Measurements from ENCODE around the gene SCYGR8.

Gene SCYGR8

GRCh38 chr2:227761740-227762476, 16.2 kb downstream of the SCYGR8 start:
- DNase-seq (ENCODE audit: low read depth), result no peak

- DNase-seq (ENCODE audit: low read depth), result no peak
Observed at GRCh38 chr2:227765788-227766372, 20.2 kb downstream of the SCYGR8 start.

- peak; percentile 30 for DNase-seq (ENCODE audit: low read depth)
Observed at GRCh38 chr2:227766373-227766883, 20.7 kb downstream of the SCYGR8 start.

GRCh38 chr2:227767830-227768229, 22.1 kb downstream of the SCYGR8 start:
- DNase-seq (ENCODE audit: low read depth), result no peak

- no peak for DNase-seq (ENCODE audit: low read depth)
Observed at GRCh38 chr2:227772197-227772661, 26.5 kb downstream of the SCYGR8 start.

- no peak for DNase-seq (ENCODE audit: low read depth)
Observed at GRCh38 chr2:227772932-227773331, 27.2 kb downstream of the SCYGR8 start.

GRCh38 chr2:227774011-227774624, 28.4 kb downstream of the SCYGR8 start:
- DNase-seq (ENCODE audit: low read depth), result no peak

- no peak for DNase-seq (ENCODE audit: low read depth)
Observed at GRCh38 chr2:227774895-227775842, 29.5 kb downstream of the SCYGR8 start.

GRCh38 chr2:227780981-227781615, 35.4 kb downstream of the SCYGR8 start:
- no peak for DNase-seq (ENCODE audit: low read depth)

- no peak for DNase-seq (ENCODE audit: low read depth)
Observed at GRCh38 chr2:227781841-227782240, 36.1 kb downstream of the SCYGR8 start.

GRCh38 chr2:227782804-227783203, 37.1 kb downstream of the SCYGR8 start:
- no peak for DNase-seq (ENCODE audit: low read depth)

GRCh38 chr2:227783404-227784138, 37.9 kb downstream of the SCYGR8 start:
- no peak for DNase-seq (ENCODE audit: low read depth)

GRCh38 chr2:227785293-227785692, 39.6 kb downstream of the SCYGR8 start:
- no peak for DNase-seq (ENCODE audit: low read depth)

- no peak for DNase-seq (ENCODE audit: low read depth)
Observed at GRCh38 chr2:227788561-227789018, 42.9 kb downstream of the SCYGR8 start.

- DNase-seq (ENCODE audit: low read depth), result no peak
Observed at GRCh38 chr2:227789803-227790202, 44.1 kb downstream of the SCYGR8 start.

GRCh38 chr2:227793148-227793712, 47.5 kb downstream of the SCYGR8 start:
- DNase-seq (ENCODE audit: low read depth), result no peak

All from HS-27A (cell line).